ENCODE results near the gene SLC9A2.

DNA sequence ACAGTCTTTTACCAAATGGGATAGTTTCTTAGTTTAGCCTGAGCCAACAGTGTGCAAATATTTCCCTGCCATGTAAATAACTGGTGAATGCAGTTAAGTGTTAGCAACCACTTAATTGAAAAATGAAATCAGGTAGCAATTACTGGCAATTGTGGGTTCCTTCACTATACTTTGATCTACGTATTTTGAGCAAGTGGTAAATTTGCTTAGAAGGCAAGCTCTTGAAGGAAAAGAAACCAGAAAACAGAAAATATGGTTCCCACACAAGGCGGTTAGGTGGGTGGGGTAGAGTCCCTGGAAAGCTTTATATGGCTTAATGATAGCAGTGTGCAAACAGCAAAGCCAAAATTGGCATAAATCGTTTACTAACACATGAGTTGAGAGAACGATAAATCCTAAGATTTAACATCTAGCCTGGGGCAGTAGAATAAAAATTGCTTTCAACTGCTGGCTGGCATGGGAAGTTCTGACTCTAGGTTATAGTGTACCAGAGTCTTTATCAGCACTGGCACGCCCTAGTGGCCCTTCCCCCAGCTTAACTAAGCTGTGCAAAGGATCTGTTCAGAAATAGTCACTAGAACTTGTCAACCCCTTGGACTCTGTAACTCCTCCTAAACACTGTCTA, 17.0 kb downstream of the SLC9A2 start:
- TF ChIP-seq POLR2A (IDR thresholded peaks at IDR 0.05; ENCODE audit: low read depth) (no peak), POLR2AphosphoS5 (IDR thresholded peaks at IDR 0.05) (no peak)
- TF ChIP-seq, protein P1, sequence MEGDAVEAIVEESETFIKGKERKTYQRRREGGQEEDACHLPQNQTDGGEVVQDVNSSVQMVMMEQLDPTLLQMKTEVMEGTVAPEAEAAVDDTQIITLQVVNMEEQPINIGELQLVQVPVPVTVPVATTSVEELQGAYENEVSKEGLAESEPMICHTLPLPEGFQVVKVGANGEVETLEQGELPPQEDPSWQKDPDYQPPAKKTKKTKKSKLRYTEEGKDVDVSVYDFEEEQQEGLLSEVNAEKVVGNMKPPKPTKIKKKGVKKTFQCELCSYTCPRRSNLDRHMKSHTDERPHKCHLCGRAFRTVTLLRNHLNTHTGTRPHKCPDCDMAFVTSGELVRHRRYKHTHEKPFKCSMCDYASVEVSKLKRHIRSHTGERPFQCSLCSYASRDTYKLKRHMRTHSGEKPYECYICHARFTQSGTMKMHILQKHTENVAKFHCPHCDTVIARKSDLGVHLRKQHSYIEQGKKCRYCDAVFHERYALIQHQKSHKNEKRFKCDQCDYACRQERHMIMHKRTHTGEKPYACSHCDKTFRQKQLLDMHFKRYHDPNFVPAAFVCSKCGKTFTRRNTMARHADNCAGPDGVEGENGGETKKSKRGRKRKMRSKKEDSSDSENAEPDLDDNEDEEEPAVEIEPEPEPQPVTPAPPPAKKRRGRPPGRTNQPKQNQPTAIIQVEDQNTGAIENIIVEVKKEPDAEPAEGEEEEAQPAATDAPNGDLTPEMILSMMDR (IDR thresholded peaks at IDR 0.05) = no peak
